ENCODE measurements around the gene PTPRD. TPM values are rescaled to one million over a fixed set of nuclear protein-coding genes. Genes with fewer than 3 reads are reported as not detected.

PTPRD gene
- total RNA-seq, 1 donor from 2014 or later = 15.6 TPM

DNA sequence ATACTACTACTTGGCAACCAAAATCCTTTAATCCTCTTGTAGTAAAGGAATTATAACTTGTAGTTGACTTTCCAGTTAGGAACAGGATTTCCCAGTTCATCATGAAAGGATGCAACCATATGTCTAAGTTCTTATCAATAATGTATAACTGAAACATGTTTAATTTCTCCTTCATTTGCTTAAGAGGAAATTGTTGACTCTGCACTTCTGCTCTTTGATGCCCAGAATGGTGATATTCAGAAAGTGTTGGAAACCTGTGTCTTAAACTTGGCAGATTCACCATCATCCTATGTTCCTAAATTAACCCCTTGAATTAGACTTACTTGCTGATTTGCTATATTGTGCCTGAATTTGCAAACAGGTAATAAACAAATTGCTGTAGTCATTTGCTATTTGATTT is 201.5 kb downstream of the PTPRD start:
- intact Hi-C loops (cut with micrococcal nuclease) = no loop called here
- no peaks in the 10 kb centered on the region for H3K4me1 ChIP-seq
- no peak for DNase-seq

DNA sequence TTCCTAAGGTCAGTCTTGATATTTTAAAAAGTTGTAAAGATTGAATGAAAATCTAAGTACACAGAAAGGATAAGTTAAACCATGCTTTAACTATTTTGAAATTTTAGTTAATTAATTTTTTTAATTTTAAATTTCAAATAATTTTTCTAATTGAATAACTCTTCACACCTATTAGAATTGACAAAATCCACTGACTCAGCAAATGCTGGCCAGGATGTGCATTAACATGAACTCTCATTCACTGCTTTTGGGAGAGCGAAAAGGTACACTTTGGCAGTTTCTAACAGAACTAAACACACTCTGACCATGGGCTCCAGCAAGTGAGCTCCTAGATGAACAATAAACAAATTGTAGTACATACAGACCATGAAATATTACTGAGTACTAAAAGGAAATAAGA is 209.5 kb downstream of the PTPRD start:
- intact Hi-C loops (cut with micrococcal nuclease) = no loop called here
- TF ChIP-seq, protein P1, sequence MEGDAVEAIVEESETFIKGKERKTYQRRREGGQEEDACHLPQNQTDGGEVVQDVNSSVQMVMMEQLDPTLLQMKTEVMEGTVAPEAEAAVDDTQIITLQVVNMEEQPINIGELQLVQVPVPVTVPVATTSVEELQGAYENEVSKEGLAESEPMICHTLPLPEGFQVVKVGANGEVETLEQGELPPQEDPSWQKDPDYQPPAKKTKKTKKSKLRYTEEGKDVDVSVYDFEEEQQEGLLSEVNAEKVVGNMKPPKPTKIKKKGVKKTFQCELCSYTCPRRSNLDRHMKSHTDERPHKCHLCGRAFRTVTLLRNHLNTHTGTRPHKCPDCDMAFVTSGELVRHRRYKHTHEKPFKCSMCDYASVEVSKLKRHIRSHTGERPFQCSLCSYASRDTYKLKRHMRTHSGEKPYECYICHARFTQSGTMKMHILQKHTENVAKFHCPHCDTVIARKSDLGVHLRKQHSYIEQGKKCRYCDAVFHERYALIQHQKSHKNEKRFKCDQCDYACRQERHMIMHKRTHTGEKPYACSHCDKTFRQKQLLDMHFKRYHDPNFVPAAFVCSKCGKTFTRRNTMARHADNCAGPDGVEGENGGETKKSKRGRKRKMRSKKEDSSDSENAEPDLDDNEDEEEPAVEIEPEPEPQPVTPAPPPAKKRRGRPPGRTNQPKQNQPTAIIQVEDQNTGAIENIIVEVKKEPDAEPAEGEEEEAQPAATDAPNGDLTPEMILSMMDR (IDR thresholded peaks at IDR 0.05; ENCODE audit: borderline replicate concordance) = no peak
- no peaks in the 10 kb centered on the region for H3K27me3 ChIP-seq (ENCODE audit: low read depth)
- H3K4me1 ChIP-seq = no peaks in the 10 kb centered on the region
- no peaks in the 10 kb centered on the region for H3K9me3 ChIP-seq (replicated peaks)
- no peak for DNase-seq
- H3K36me3 ChIP-seq = no peaks in the 10 kb centered on the region
- no peak overlapping the region for H3K4me3 ChIP-seq
- H3K27ac ChIP-seq (replicated peaks) = no peak overlapping the region

More for the DNA sequence above, 201.5 kb downstream of the PTPRD start:
- no peaks in the 10 kb centered on the region for H3K27me3 ChIP-seq (ENCODE audit: low read depth)
- TF ChIP-seq, protein P1 (IDR thresholded peaks at IDR 0.05; ENCODE audit: borderline replicate concordance) = no peak
- no peak overlapping the region for H3K4me3 ChIP-seq
- no peaks in the 10 kb centered on the region for H3K36me3 ChIP-seq
- H3K9me3 ChIP-seq (replicated peaks) = peaks cover 11% of the 10 kb centered on the region
- no peak overlapping the region for H3K27ac ChIP-seq (replicated peaks)

DNA sequence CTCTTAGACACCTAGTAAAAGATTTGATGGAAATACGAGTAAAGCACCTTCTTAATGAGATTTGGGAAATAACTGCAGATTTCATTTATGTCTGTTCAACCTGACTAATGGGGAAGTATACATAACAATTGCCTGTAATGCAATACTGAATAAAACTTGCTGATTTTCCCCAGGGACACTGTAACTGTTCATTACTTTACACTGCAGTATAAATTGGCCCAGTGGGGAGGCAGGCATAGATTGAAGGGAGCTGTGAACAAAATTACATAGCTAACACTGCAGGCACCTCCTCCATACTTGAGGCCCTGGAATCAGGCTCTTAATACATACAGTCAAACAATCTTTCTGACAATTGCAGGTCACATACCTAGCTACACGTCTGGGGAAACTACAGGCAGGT is 216.2 kb downstream of the PTPRD start:
- Histone ChIP-seq H3K4me1 (no peaks in the 10 kb centered on the region), H3K9me3 (replicated peaks) (no peaks in the 10 kb centered on the region), H3K27ac (replicated peaks) (no peak overlapping the region), H3K36me3 (no peaks in the 10 kb centered on the region), H3K27me3 (ENCODE audit: low read depth) (no peaks in the 10 kb centered on the region), H3K4me3 (no peak overlapping the region)
- no peak for DNase-seq
- intact Hi-C loops (cut with micrococcal nuclease) = no loop called here
- TF ChIP-seq, protein P1 (IDR thresholded peaks at IDR 0.05; ENCODE audit: borderline replicate concordance) = no peak

DNA sequence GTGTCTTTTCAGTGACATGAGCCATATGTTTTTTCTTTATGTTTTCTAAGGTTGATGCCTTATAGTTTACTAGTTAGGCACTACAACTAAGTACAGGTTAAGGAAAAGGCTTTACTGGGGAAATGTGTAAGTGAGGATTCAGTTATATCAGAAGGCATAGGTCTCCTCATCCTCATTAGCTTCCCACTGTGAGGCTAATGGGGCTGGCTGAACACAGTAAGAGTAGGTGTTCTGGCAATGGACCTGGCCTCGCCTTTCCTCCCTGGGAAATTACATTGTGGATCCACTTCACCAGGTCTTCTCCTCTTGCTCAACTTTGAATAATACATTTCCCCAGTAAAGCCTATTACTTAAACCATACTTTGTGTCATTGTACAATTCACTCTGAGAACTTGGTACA is 225.5 kb downstream of the PTPRD start:
- H3K4me1 ChIP-seq = no peaks in the 10 kb centered on the region
- DNase-seq = no peak
- no peak overlapping the region for H3K4me3 ChIP-seq
- no peaks in the 10 kb centered on the region for H3K27me3 ChIP-seq (ENCODE audit: low read depth)
- H3K9me3 ChIP-seq (replicated peaks) = no peaks in the 10 kb centered on the region
- intact Hi-C loops (cut with micrococcal nuclease) = no loop called here
- H3K27ac ChIP-seq (replicated peaks) = no peak overlapping the region
- no peaks in the 10 kb centered on the region for H3K36me3 ChIP-seq
- TF ChIP-seq, protein P1 (IDR thresholded peaks at IDR 0.05; ENCODE audit: borderline replicate concordance) = no peak

DNA sequence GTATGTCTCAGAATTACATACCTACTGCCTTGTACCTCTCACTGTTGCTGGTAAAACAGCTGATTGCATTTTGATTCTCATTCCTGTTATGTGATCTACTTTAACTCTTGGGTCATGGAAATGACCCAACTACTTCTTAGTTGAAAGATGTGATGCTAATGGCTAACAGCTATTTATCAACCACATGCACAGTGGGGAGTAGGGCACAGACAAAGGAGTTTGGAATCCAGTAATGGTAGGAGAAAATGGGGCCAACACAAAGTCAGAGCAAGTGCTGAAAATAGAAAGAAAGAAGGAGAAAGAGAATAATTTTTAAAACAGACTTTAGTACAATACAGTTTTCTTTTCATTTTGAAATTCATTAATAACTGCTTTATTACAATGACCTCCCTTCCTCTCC is 241.0 kb downstream of the PTPRD start:
- TF ChIP-seq, protein P1 (IDR thresholded peaks at IDR 0.05; ENCODE audit: borderline replicate concordance) = no peak
- Histone ChIP-seq H3K27me3 (ENCODE audit: low read depth) (no peaks in the 10 kb centered on the region), H3K4me3 (no peak overlapping the region), H3K4me1 (no peaks in the 10 kb centered on the region), H3K27ac (replicated peaks) (no peak overlapping the region), H3K36me3 (no peaks in the 10 kb centered on the region), H3K9me3 (replicated peaks) (no peaks in the 10 kb centered on the region)
- intact Hi-C loops (cut with micrococcal nuclease) = no loop called here
- DNase-seq = no peak
